ENCODE results near the gene SLIT3.

GRCh38 chr5:169079697-169080096 is 221.2 kb downstream of the SLIT3 start:
- TF ChIP-seq CTCF (IDR thresholded peaks at IDR 0.05) (no peak), POLR2AphosphoS5 (IDR thresholded peaks at IDR 0.05) (no peak), POLR2A (IDR thresholded peaks at IDR 0.05; ENCODE audit: low read depth) (no peak)

All from esophagus muscularis mucosa (tissue), 3 donors.